Esophagus (tissue), 2 donors: Measurements from ENCODE around the gene TMEM94. TPM values are rescaled to one million over a fixed set of nuclear protein-coding genes. Genes with fewer than 3 reads are reported as not detected.

Source experiments
- H3K27ac ChIP-seq, 2 donors: one replicate each; pipeline ENCODE4 v1.5.1; 2013; ENCODE audit warnings: low read depth in 2 of 2, mild to moderate bottlenecking in 2 of 2, inconsistent platforms in 1 of 2, low read length in 1 of 2, moderate library complexity in 1 of 2
- H3K27me3 ChIP-seq, 2 donors: one replicate each; pipeline ENCODE4 v1.6.1; 2013; ENCODE audit warnings: low read length in 2 of 2, control low read depth in 1 of 2, mild to moderate bottlenecking in 1 of 2; ENCODE audit not compliant: insufficient read depth in 2 of 2, control insufficient read depth in 1 of 2
- H3K36me3 ChIP-seq, 2 donors: one replicate each; pipeline ENCODE4 v1.6.1; 2013; ENCODE audit warnings: low read length in 1 of 2; ENCODE audit not compliant: control insufficient read depth in 2 of 2, insufficient read depth in 2 of 2
- H3K4me1 ChIP-seq, 2 donors: one replicate each; pipeline ENCODE4 v1.6.1; 2013; ENCODE audit warnings: low read length in 1 of 2; ENCODE audit not compliant: control insufficient read depth in 2 of 2, insufficient read depth in 2 of 2
- H3K4me3 ChIP-seq, 2 donors: one replicate each; pipeline ENCODE4 v1.5.1; 2013; ENCODE audit warnings: low read length in 2 of 2, mild to moderate bottlenecking in 2 of 2, low read depth in 1 of 2, moderate library complexity in 1 of 2
- H3K9me3 ChIP-seq, 2 donors: one replicate each; pipeline ENCODE4 v1.6.1; 2013; ENCODE audit warnings: mild to moderate bottlenecking in 2 of 2, low read depth in 1 of 2, low read length in 1 of 2, moderate library complexity in 1 of 2; ENCODE audit not compliant: control insufficient read depth in 2 of 2, insufficient read depth in 1 of 2
- WGBS, 2 donors: extraction: QIAGEN DNeasy Blood & Tissue Kit; methylation state at CpG; one replicate each; pipeline ENCODE4 v1.1.7; 2013; 5-methylcytosine and 5-hydroxymethylcytosine counted together
- polyA plus RNA-seq, 2 donors: library from polyadenylated mRNA; stranded (reverse); fragments of 200-250 nt; gene quantifications; one replicate each; pipeline ENCODE4 v1.2.3, GENCODE V29; 2013
- donor health status: healthy with polysubstance abuse.
- donor health status: Bipolar disorder and iron deficiency.

Gene TMEM94
- polyA plus RNA-seq, 2 donors = 26.4 to 38.9 TPM

DNA sequence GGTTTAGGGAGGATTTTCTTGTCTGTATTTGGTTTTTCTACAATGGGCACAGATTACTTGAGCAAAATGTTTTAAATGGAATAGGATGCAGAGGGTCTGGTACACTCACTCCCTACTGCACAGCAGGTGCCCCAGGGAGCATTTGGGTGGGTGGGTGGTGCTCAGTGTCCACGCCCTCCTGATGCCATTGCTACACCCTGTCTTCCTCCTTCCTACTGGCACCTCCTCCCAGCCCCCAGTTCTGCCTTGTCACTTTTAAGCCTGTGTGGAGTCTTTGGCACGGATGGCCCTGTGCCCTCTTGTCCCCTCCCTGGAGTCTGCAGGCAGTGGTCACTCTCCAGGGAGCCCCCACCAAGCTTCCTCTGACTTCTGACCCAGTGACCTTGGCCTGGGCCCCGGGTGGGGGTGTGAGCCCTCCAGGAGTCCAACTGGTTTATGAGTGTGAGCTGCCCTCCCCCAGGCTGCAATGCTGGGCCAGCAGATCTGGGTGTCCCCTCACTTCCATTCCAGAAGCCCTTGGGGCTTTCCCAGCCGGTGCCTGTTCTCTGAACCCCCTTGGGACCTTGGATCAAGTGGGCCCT lies 84.6 kb downstream of the TMEM94 start:
- Histone ChIP-seq H3K4me3 (no peak overlapping the region), H3K27me3 (no peaks in the 10 kb centered on the region), H3K4me1 (peaks cover 2 to 7% of the 10 kb centered on the region in 2 donors), H3K27ac (no peak overlapping the region), H3K9me3 (no peaks in the 10 kb centered on the region), H3K36me3 (peaks cover 0 to 18% of the 10 kb centered on the region in 2 donors)
- 59 to 68% methylated on average over 4 of the region's 4 CpGs for WGBS, 2 donors

DNA sequence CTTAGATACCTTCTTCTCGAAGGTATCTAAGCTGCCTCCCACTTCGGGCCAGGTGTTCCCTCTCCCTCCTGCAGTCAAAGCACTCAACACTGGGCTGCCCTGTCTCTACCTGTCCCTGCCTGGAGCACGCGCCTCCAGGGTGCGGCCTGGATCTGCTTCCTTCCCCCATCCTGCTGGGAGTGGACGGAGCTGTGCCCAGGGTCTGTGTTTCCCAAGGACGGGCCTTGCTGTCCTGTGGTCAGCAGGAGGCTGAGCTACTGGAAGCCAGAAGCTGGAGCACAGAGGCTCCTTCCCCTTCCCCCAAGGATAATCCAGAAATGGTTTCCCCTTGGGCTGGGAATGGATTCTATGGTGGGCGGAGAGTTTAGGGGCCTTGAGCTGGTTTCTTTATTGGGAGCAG lies 85.8 kb downstream of the TMEM94 start:
- H3K36me3 ChIP-seq = peaks cover 0 to 18% of the 10 kb centered on the region in 2 donors
- WGBS, 2 donors = 82 to 90% methylated on average over 8 of the region's 8 CpGs
- no peaks in the 10 kb centered on the region for H3K9me3 ChIP-seq
- H3K4me1 ChIP-seq = peaks cover 2 to 16% of the 10 kb centered on the region in 2 donors
- H3K27ac ChIP-seq = no peak overlapping the region
- no peak overlapping the region for H3K4me3 ChIP-seq
- H3K27me3 ChIP-seq = no peaks in the 10 kb centered on the region

DNA sequence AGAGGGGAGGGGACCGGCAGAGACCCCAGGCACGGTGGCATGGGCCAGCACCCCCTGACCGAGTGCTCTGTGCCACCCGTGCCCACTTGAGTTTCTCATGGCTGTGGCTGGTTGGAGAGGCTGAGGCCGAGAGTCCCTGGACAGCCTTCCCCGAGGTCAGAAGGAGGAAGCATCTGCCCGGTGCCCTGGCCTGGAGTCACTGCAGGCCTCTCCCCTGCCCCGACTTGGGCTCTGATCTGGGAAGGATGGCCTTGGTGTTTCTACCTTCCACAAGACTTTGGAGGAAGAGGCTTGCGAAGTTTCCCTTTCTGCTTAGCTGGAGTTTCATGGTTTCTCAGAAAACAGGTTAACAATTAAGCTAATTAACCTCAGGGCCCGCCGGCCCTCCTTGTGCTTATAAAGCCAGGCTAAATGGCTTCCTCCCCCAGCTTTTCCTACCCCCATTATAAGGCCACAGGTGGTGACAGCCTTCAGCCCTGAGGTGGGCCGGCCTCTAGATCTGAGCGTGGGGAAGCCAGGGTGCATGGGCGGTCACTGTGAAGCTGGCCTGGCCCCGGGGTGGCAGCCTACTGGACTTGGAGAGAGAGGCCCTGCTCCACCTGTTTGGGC lies 86.4 kb downstream of the TMEM94 start:
- 81 to 93% methylated on average over 14 to 15 of the region's 15 CpGs for WGBS, 2 donors
- H3K36me3 ChIP-seq = peaks cover 0 to 18% of the 10 kb centered on the region in 2 donors
- H3K27ac ChIP-seq = no peak overlapping the region
- no peak overlapping the region for H3K4me3 ChIP-seq
- peaks cover 2 to 17% of the 10 kb centered on the region in 2 donors for H3K4me1 ChIP-seq
- no peaks in the 10 kb centered on the region for H3K9me3 ChIP-seq
- no peaks in the 10 kb centered on the region for H3K27me3 ChIP-seq

DNA sequence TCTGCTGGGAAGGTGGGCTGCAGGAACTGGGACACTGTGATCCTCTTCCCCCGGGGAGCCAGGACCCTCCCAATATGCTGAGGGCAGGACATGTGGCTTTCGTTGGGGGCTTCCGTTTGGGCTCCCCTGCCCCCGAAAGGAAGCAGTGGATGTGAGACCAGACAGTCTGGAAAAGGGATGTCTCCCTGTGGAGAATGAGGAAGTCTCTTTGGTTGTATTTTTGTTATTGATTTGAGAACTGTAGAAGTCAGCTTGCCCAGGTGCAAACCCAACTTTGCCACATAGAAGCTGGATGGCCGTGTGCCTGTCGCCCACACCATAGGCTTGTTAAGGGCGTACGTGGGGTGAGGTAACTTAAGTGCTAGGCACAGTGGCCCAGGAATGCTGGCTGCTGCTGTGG lies 87.8 kb downstream of the TMEM94 start:
- Histone ChIP-seq H3K27ac (no peak overlapping the region), H3K36me3 (peaks cover 0 to 11% of the 10 kb centered on the region in 2 donors), H3K27me3 (no peaks in the 10 kb centered on the region), H3K9me3 (no peaks in the 10 kb centered on the region), H3K4me1 (peaks cover 2 to 21% of the 10 kb centered on the region in 2 donors), H3K4me3 (no peak overlapping the region)
- WGBS, 2 donors = 76 to 87% methylated on average over 8 of the region's 8 CpGs

DNA sequence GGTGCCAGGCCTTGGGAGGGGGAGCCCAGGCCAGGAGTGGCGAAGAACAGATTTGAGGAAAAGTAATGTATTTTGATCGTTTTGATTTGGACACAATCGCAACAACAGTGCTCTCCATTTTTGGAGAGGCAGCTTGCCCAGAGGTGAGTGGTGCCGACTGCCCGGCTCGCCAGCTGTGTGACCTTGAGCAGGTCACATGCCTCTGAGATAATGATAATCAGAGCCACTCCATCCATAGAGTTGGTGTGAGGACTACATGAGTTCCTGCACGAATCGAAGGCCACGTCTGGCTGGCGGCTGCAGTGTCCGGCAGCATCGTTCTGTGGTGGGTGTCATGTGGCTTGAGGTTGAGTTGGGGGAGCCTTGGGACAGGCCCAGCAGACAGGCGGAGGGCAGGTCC lies 89.7 kb downstream of the TMEM94 start:
- H3K27ac ChIP-seq = no peak overlapping the region
- H3K9me3 ChIP-seq = no peaks in the 10 kb centered on the region
- peaks cover 0 to 17% of the 10 kb centered on the region in 2 donors for H3K4me1 ChIP-seq
- H3K36me3 ChIP-seq = peaks cover 0 to 2% of the 10 kb centered on the region in 2 donors
- WGBS, 2 donors = 80 to 95% methylated on average over 13 of the region's 13 CpGs
- H3K27me3 ChIP-seq = no peaks in the 10 kb centered on the region
- H3K4me3 ChIP-seq = no peak overlapping the region

DNA sequence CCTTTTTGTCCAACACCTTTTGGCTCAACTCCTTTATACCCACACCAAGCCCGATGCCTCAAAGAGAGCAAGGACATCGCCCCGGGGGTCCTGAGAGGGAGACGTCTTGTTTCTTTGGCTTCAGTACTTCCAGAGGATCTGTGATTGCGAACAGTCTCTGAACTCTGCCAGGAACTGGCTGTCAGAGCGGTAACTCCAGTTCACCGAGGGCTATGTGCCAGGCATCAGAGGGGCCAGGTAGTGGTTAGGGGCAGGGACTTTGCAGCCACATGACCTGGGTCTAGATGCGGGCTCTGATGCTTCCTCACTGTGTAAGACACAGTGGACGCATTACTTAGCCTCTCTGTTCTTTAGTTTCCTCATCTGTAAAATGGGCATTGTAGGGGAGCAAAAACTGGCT lies 90.7 kb downstream of the TMEM94 start:
- H3K9me3 ChIP-seq = no peaks in the 10 kb centered on the region
- no peak overlapping the region for H3K4me3 ChIP-seq
- H3K36me3 ChIP-seq = peaks cover 0 to 2% of the 10 kb centered on the region in 2 donors
- H3K4me1 ChIP-seq = peaks cover 0 to 17% of the 10 kb centered on the region in 2 donors
- WGBS, 2 donors = 55 to 56% methylated on average over 9 of the region's 9 CpGs
- peak overlapping the region; percentile 61 to 85 for H3K27ac ChIP-seq
- no peaks in the 10 kb centered on the region for H3K27me3 ChIP-seq

DNA sequence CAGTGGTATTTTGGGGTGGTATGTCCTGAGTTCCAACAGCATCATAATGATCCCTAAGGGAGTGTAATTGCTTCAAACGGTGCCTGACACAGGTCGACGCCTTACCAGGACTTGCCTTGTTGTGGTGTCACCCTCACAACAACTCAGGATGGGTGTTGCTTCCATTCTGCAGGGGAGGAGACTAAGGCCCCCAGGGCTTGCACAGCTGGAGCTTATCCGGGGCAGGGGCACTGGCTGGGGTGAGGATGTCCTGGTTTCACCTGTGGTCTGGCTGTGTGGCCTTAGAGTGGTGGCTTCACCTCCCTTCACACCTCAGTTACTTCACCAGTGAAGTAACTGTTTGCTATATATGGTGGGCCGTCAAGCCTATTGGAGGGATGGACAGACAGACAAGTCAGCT lies 92.4 kb downstream of the TMEM94 start:
- 52 to 59% methylated on average over 5 of the region's 5 CpGs for WGBS, 2 donors
- H3K36me3 ChIP-seq = no peaks in the 10 kb centered on the region

More for the DNA sequence above, 92.4 kb downstream of the TMEM94 start:
- Histone ChIP-seq H3K9me3 (no peaks in the 10 kb centered on the region), H3K27me3 (no peaks in the 10 kb centered on the region), H3K4me1 (peaks cover 0 to 17% of the 10 kb centered on the region in 2 donors), H3K27ac (peak overlapping the region; percentile 98), H3K4me3 (no peak overlapping the region)

Other genes starting within 250 kb of the TMEM94 start
- gene GGA3, start 195.0 kb upstream of the TMEM94 start, polyA plus RNA-seq = 10 to 100 TPM; 22.8 to 33.2 TPM
- 10 to 100 TPM; 44.8 to 70.5 TPM for gene MRPS7, start 194.8 kb upstream of the TMEM94 start, polyA plus RNA-seq
- gene MIF4GD, start 185.4 kb upstream of the TMEM94 start, polyA plus RNA-seq = 10 to 100 TPM in 1 of 2 donors, 1 to 10 TPM in 1; 9.3 to 23.3 TPM
- gene SLC25A19, start 167.2 kb upstream of the TMEM94 start, polyA plus RNA-seq = 1 to 10 TPM; 7.8 to 9.3 TPM
- 10 to 100 TPM; 23.2 to 36.6 TPM for gene GRB2, start 51.0 kb upstream of the TMEM94 start, polyA plus RNA-seq
- 10 to 100 TPM in 1 of 2 donors, 1 to 10 TPM in 1; 6.3 to 10.5 TPM for gene CASKIN2, start 58.9 kb downstream of the TMEM94 start, polyA plus RNA-seq
- 10 to 100 TPM; 25.1 to 31.5 TPM for gene TSEN54, start 59.9 kb downstream of the TMEM94 start, polyA plus RNA-seq
- 100 to 1,000 TPM in 1 of 2 donors, 10 to 100 TPM in 1; 71.6 to 139 TPM for gene LLGL2, start 69.1 kb downstream of the TMEM94 start, polyA plus RNA-seq
- 10 to 100 TPM; 27.8 to 89.5 TPM for gene MYO15B, start 131.2 kb downstream of the TMEM94 start, polyA plus RNA-seq
- 10 to 100 TPM; 33.9 to 37.3 TPM for gene SMIM5, start 176.8 kb downstream of the TMEM94 start, polyA plus RNA-seq
- 100 to 1,000 TPM in 1 of 2 donors, 10 to 100 TPM in 1; 46.9 to 136 TPM for gene RECQL5, start 210.5 kb downstream of the TMEM94 start, polyA plus RNA-seq
- gene SAP30BP, start 210.7 kb downstream of the TMEM94 start, polyA plus RNA-seq = 10 to 100 TPM; 63.4 to 68.4 TPM